ENCODE results near the gene RPUSD2. TPM values are rescaled to one million over a fixed set of nuclear protein-coding genes. Genes with fewer than 3 reads are reported as not detected.

The RPUSD2 gene
- total RNA-seq, 4 donors from 2014 or later: 8.7 to 13.5 (median 10.6) TPM

- intact Hi-C loops (cut with DNase I): no loop called here
- H3K36me3 ChIP-seq: peaks cover 0 to 31% (median 11%) of the 10 kb centered on the region in 4 donors
- 86% methylated on average over 5 of the region's 5 CpGs for WGBS
- no peaks in the 10 kb centered on the region for H3K27me3 ChIP-seq
- DNase-seq (ENCODE audit: extremely low spot score): no peak
- H3K4me1 ChIP-seq: no peaks in the 10 kb centered on the region
- H3K9me3 ChIP-seq: no peaks in the 10 kb centered on the region
- no peak overlapping the region for H3K4me3 ChIP-seq
- H3K27ac ChIP-seq (replicated peaks in 1 of 4): no peak overlapping the region
- TF ChIP-seq CTCF (IDR thresholded peaks at IDR 0.05) (no peak), POLR2A (IDR thresholded peaks at IDR 0.05; ENCODE audit: low read depth) (no peak), POLR2AphosphoS5 (IDR thresholded peaks at IDR 0.05) (no peak), EP300 (IDR thresholded peaks at IDR 0.05) (no peak)
Measured at GRCh38 chr15:40543631-40544294, 25.3 kb upstream of the RPUSD2 start.

DNA sequence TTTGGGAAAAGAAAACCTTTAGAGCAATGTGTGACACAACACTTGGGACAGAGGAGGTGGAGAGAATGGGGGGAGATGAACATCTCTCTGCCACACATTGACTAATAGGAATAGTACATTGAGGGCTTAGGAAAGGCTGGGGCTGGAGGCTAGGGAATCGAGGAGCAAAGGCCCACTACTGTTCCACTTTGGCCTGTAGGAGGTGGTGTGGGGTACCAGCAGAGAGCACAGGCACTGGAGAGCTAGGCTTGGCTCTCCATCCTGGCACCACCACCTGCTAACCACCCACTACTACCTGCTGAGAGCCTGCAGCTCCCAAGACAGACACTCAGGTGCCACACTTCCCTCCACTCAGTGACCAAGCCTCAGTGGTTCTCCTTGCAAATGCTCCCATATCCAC lies 23.6 kb upstream of the RPUSD2 start:
- no peak for TF ChIP-seq EP300 (IDR thresholded peaks at IDR 0.05)
- TF ChIP-seq POLR2AphosphoS5 (IDR thresholded peaks at IDR 0.05): no peak
- no peak for TF ChIP-seq POLR2A (IDR thresholded peaks at IDR 0.05; ENCODE audit: low read depth)
- H3K27ac ChIP-seq (replicated peaks in 1 of 4): no peak overlapping the region
- peaks cover 0 to 43% (median 16%) of the 10 kb centered on the region in 4 donors for H3K36me3 ChIP-seq
- intact Hi-C loops (cut with DNase I): no loop called here
- DNase-seq (ENCODE audit: extremely low spot score): no peak
- no peak overlapping the region for H3K4me3 ChIP-seq
- 71% methylated on average over 1 of the region's 1 CpG for WGBS
- H3K9me3 ChIP-seq: no peaks in the 10 kb centered on the region
- H3K4me1 ChIP-seq: peaks cover 0 to 9% (median 6%) of the 10 kb centered on the region in 4 donors
- no peaks in the 10 kb centered on the region for H3K27me3 ChIP-seq

GRCh38 chr15:40548610-40549009 lies 20.5 kb upstream of the RPUSD2 start:
- 88% methylated on average over 2 of the region's 2 CpGs for WGBS
- no peak for DNase-seq (ENCODE audit: extremely low spot score)
- H3K9me3 ChIP-seq: no peaks in the 10 kb centered on the region
- peaks cover 3 to 14% (median 9%) of the 10 kb centered on the region in 4 donors for H3K4me1 ChIP-seq
- intact Hi-C loops (cut with DNase I): no loop called here
- H3K4me3 ChIP-seq: no peak overlapping the region
- peaks cover 0 to 72% (median 27%) of the 10 kb centered on the region in 4 donors for H3K36me3 ChIP-seq
- H3K27me3 ChIP-seq: no peaks in the 10 kb centered on the region
- H3K27ac ChIP-seq (replicated peaks in 1 of 4): no peak overlapping the region
- TF ChIP-seq CTCF (IDR thresholded peaks at IDR 0.05) (no peak), EP300 (IDR thresholded peaks at IDR 0.05) (no peak), POLR2AphosphoS5 (IDR thresholded peaks at IDR 0.05) (no peak), POLR2A (IDR thresholded peaks at IDR 0.05; ENCODE audit: low read depth) (no peak)

DNA sequence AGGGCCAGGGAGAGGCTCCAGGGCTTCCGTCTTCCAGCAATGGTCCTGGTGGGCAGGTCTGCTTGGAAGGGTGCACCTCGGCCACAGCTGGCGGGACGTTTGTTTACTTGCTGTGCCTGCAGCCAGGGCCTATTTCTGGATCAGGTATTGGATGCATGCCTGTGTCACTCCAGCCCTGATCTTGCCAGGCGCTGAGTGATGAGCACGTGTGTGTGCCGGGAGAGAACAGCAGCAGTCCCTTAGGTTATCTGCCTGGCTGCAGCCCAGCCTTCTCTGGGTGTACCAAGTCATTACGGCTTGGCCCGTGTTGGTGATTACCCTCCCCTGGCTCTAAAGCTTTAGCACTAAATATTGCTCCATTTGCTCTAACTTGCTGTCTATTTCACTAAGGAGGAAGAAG lies 19.2 kb upstream of the RPUSD2 start:
- Histone ChIP-seq H3K27me3 (no peaks in the 10 kb centered on the region), H3K4me1 (peaks cover 3 to 24% (median 9%) of the 10 kb centered on the region in 4 donors), H3K36me3 (peaks cover 0 to 85% (median 32%) of the 10 kb centered on the region in 4 donors), H3K27ac (replicated peaks in 1 of 4) (no peak overlapping the region), H3K4me3 (no peak overlapping the region), H3K9me3 (no peaks in the 10 kb centered on the region)
- 59% methylated on average over 9 of the region's 9 CpGs for WGBS
- intact Hi-C loops (cut with DNase I): no loop called here
- no peak for DNase-seq (ENCODE audit: extremely low spot score)
- TF ChIP-seq POLR2A (IDR thresholded peaks at IDR 0.05; ENCODE audit: low read depth) (no peak), EP300 (IDR thresholded peaks at IDR 0.05) (no peak), POLR2AphosphoS5 (IDR thresholded peaks at IDR 0.05) (no peak), CTCF (IDR thresholded peaks at IDR 0.05) (no peak)

DNA sequence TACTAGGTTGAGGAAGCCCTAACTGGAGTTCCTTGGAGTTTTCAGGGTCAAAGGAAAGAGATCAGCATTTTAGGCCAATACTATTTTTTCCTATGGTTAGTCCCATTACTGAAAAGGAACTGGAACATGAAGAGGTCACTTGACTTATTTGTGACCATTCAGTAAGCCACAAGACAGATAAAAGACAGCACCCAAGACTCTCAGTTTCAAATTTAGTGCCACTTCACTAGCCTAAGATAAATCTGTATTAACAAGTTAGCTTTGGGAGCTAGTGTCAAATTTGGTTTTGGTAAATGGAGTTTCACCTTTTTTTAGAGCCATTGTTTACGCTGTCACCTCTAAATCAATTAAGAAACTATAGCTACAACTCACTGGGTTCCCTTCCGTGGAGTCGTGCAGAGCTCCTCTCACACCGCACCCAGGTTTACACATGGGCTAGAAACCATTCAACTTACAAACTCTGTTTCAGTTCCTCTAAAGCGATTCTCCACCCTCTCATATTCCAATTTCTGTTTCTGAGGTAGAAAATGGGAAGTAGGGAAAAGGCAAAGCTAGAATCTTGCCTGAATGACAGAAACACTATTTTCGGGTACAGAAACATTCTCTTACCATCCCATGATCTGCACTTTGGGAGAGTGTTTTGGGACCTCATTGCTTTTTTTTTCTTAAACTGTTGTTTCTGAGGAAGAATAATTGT lies 18.6 kb upstream of the RPUSD2 start:
- Histone ChIP-seq H3K4me3 (no peak overlapping the region), H3K4me1 (peaks cover 3 to 24% (median 9%) of the 10 kb centered on the region in 4 donors)

More for the DNA sequence above, 18.6 kb upstream of the RPUSD2 start:
- TF ChIP-seq POLR2A (IDR thresholded peaks at IDR 0.05; ENCODE audit: low read depth) (no peak), POLR2AphosphoS5 (IDR thresholded peaks at IDR 0.05) (no peak), CTCF (IDR thresholded peaks at IDR 0.05) (no peak), EP300 (IDR thresholded peaks at IDR 0.05) (no peak)
- intact Hi-C loops (cut with DNase I): no loop called here
- Histone ChIP-seq H3K27ac (replicated peaks in 1 of 4) (no peak overlapping the region), H3K9me3 (no peaks in the 10 kb centered on the region), H3K27me3 (no peaks in the 10 kb centered on the region), H3K36me3 (peaks cover 0 to 91% (median 38%) of the 10 kb centered on the region in 4 donors)
- 84% methylated on average over 6 of the region's 6 CpGs for WGBS
- DNase-seq (ENCODE audit: extremely low spot score): no peak
